K562 (cell line): ENCODE results near the gene ODAD3. TPM values are rescaled to one million over a fixed set of nuclear protein-coding genes. Genes with fewer than 3 reads are reported as not detected.
A peak's percentile ranks its signal among the peaks of the same experiment; 100 is the strongest.

ENCODE experiments used
- BCL6 ChIP-seq: fragments of 250-450 bp; sonication (Bioruptor Pico); IDR thresholded peaks from 2 replicates; pipeline ENCODE4 v1.4.0; 2020
- CHD1 ChIP-seq: fragments of 200-600 bp; sonication (generic); IDR thresholded peaks from one replicate; pipeline ENCODE4 v1.6.1; 2012; ENCODE audit warnings: mild to moderate bottlenecking, moderate library complexity, low read length, inconsistent platforms
- DIDO1 ChIP-seq: fragments of 450-650 bp; IDR thresholded peaks from 2 replicates; pipeline ENCODE4 v1.6.1; 2016; ENCODE audit warnings: low read depth, missing biosample characterization, missing genetic modification characterization
- DMBX1 ChIP-seq: fragments of 250-450 bp; sonication (Bioruptor Pico); IDR thresholded peaks from 2 replicates; pipeline ENCODE4 v1.8.0; 2022; ENCODE audit warnings: inconsistent platforms, mild to moderate bottlenecking, moderate library complexity, borderline replicate concordance
- HNRNPH1 ChIP-seq: fragments of 200-400 bp; formaldehyde crosslinking; optimal IDR thresholded peaks from 2 replicates; pipeline ENCODE3; 2017; ENCODE audit warnings: low read depth, mild to moderate bottlenecking, low read length, moderate library complexity
- KLF10 ChIP-seq: fragments of 250-450 bp; sonication (Bioruptor Pico); IDR thresholded peaks from 2 replicates; pipeline ENCODE4 v1.6.1; 2021; ENCODE audit warnings: matching md5 sums
- NFE2 ChIP-seq: IDR thresholded peaks from 2 replicates; pipeline ENCODE4 v1.6.1; 2014; ENCODE audit warnings: antibody characterized with exemption, low read depth
- PURB ChIP-seq: sonication (generic); formaldehyde crosslinking; IDR thresholded peaks from 2 replicates; pipeline ENCODE4 v1.9.0; 2021; ENCODE audit warnings: low read depth, mild to moderate bottlenecking, missing genetic modification reagents
- RNF2 ChIP-seq: sonication (generic); IDR thresholded peaks from 2 replicates; pipeline ENCODE4 v1.6.1; 2016
- SAFB2 ChIP-seq: fragments of 200-400 bp; formaldehyde crosslinking; IDR thresholded peaks from 2 replicates; pipeline ENCODE4 v1.6.1; 2018; ENCODE audit warnings: borderline replicate concordance, low read length, low read depth, moderate library complexity; ENCODE audit not compliant: severe bottlenecking
- SMAD3 ChIP-seq: fragments of 450-650 bp; formaldehyde crosslinking; conservative IDR thresholded peaks from 2 replicates; pipeline ENCODE4 v1.4.0; 2020; ENCODE audit warnings: mild to moderate bottlenecking
- THRA ChIP-seq: fragments of 450-650 bp; IDR thresholded peaks from 2 replicates; pipeline ENCODE4 v1.6.1; 2017; ENCODE audit warnings: mild to moderate bottlenecking, moderate library complexity
- XRCC4 ChIP-seq: IDR thresholded peaks from one replicate; pipeline ENCODE4 v1.6.1; 2011; ENCODE audit not compliant: insufficient read depth, insufficient read length; ENCODE audit errors: extremely low read depth
- ZBTB9 ChIP-seq: fragments of 450-650 bp; formaldehyde crosslinking; IDR thresholded peaks from 2 replicates; pipeline ENCODE4 v1.4.0; 2020; ENCODE audit warnings: mild to moderate bottlenecking, moderate library complexity
- ZFP30 ChIP-seq: fragments of 250-450 bp; sonication (Bioruptor Pico); IDR thresholded peaks from 2 replicates; pipeline ENCODE4 v1.8.0; 2022; ENCODE audit warnings: moderate library complexity, mild to moderate bottlenecking, inconsistent platforms, borderline replicate concordance
- ZNF644 ChIP-seq: fragments of 200-800 bp; sonication (Bioruptor generic); IDR thresholded peaks from 2 replicates; pipeline ENCODE4 v1.6.1; 2016; ENCODE audit warnings: low read depth, missing genetic modification characterization, missing compliant biosample characterization
- polyA plus RNA-seq, 8 experiments: library from polyadenylated mRNA; depleted of rRNA in 4 of 8; stranded (reverse) in 5 of 8; unstranded in 3 of 8; fragments of >200 nt; fragmentation: Nextera tagmentation in 2 of 8; fragmentation: Illumina TruSeq in 1 of 8; extraction: Ambion mirVana in 2 of 8; extraction: Trizol in 1 of 8; gene quantifications; 2 replicates each; pipeline versions ENCODE4 v1.2.1 to v1.2.3, GENCODE V29; 2011 to 2014; ENCODE audit warnings: inconsistent platforms in 1 of 8, missing spikeins in 1 of 8
- total RNA-seq, 7 experiments: library from RNA; depleted of rRNA in 6 of 7; stranded (reverse); fragments of >200 nt in 6 of 7; fragmentation: Illumina TruSeq in 2 of 7; extraction: Trizol in 2 of 7; gene quantifications; 2 replicates each; pipeline versions ENCODE4 v1.2.1 to v1.2.3, GENCODE V29; 2011 to 2021; ENCODE audit warnings: low replicate concordance in 1 of 7
- TF ChIP-seq, protein P1 (sequence below), 3 experiments: fragments of 200-800 bp in 1 of 3; sonication (Bioruptor generic) in 1 of 3; sonication (generic) in 1 of 3; formaldehyde crosslinking in 1 of 3; IDR thresholded peaks; 2 replicates each; pipeline versions ENCODE4 v1.6.1 to v1.8.0; 2016 to 2022; ENCODE audit warnings: mild to moderate bottlenecking in 2 of 3, missing compliant biosample characterization in 2 of 3, missing genetic modification characterization in 2 of 3, missing genetic modification reagents in 1 of 3
- TF ChIP-seq, protein P2 (sequence below): IDR thresholded peaks from 2 replicates; pipeline ENCODE4 v1.6.1; 2016; ENCODE audit warnings: missing genetic modification characterization, missing compliant biosample characterization
- TF ChIP-seq, protein P3 (sequence below), 2 experiments: fragments of 250-450 bp in 1 of 2; fragments of 450-650 bp in 1 of 2; sonication (Bioruptor Pico) in 1 of 2; IDR thresholded peaks; 2 replicates each; pipeline versions ENCODE4 v1.6.1 to v1.8.0; 2016 to 2021; ENCODE audit warnings: mild to moderate bottlenecking in 2 of 2, moderate library complexity in 2 of 2, missing compliant biosample characterization in 1 of 2, missing genetic modification characterization in 1 of 2

Gene ODAD3
- total and polyA plus RNA-seq, 9 of the 15 experiments (the other 6 are each of a cell fraction or from before 2014, with no cell fraction given), result 0.07 to 0.72 (median 0.14) TPM; not detected in 2

GRCh38 chr19:11435057-11435832, at the start of gene ODAD3, which contains the start of gene PRKCSH (continued):
- TF ChIP-seq THRA, result no peak
- TF ChIP-seq SMAD3 (CRISPR knock-in tag), result peak; percentile 77; the same call in 1 of the 2 replicates
- peak; percentile 73 for TF ChIP-seq DIDO1
- peak; percentile 41; the same call in 1 of the 2 replicates for TF ChIP-seq RNF2
- no peak for TF ChIP-seq CHD1
- TF ChIP-seq, protein P1, sequence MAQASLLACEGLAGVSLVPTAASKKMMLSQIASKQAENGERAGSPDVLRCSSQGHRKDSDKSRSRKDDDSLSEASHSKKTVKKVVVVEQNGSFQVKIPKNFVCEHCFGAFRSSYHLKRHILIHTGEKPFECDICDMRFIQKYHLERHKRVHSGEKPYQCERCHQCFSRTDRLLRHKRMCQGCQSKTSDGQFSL (CRISPR knock-in tag; IDR thresholded peaks at IDR 0.05), result no peak; the same call in 1 of the 2 replicates
- TF ChIP-seq, protein P1 (tag; IDR thresholded peaks at IDR 0.05), result peak in 1 of 2 experiments; percentile 62; a peak in 1 of 4 replicates
- TF ChIP-seq XRCC4, result no peak
- no peak for TF ChIP-seq BCL6 (CRISPR knock-in tag)
- no peak for TF ChIP-seq HNRNPH1
- TF ChIP-seq DMBX1 (CRISPR knock-in tag), result peak; percentile 85; the same call in 1 of the 2 replicates
- no peak for TF ChIP-seq KLF10 (CRISPR knock-in tag)
- TF ChIP-seq ZFP30 (CRISPR knock-in tag), result no peak
- no peak for TF ChIP-seq PURB
- peak; percentile 97 for TF ChIP-seq ZNF644 (tag)
- TF ChIP-seq NFE2, result peak; percentile 36; the same call in 1 of the 2 replicates
- no peak for TF ChIP-seq SAFB2
- TF ChIP-seq, protein P2, sequence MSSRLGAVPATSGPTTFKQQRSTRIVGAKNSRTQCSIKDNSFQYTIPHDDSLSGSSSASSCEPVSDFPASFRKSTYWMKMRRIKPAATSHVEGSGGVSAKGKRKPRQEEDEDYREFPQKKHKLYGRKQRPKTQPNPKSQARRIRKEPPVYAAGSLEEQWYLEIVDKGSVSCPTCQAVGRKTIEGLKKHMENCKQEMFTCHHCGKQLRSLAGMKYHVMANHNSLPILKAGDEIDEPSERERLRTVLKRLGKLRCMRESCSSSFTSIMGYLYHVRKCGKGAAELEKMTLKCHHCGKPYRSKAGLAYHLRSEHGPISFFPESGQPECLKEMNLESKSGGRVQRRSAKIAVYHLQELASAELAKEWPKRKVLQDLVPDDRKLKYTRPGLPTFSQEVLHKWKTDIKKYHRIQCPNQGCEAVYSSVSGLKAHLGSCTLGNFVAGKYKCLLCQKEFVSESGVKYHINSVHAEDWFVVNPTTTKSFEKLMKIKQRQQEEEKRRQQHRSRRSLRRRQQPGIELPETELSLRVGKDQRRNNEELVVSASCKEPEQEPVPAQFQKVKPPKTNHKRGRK (tag), result no peak
- TF ChIP-seq, protein P3, sequence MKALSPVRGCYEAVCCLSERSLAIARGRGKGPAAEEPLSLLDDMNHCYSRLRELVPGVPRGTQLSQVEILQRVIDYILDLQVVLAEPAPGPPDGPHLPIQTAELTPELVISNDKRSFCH (CRISPR knock-in tag; IDR thresholded peaks at IDR 0.05), result no peak
- TF ChIP-seq, protein P3 (tag; IDR thresholded peaks at IDR 0.05), result peak; percentile 85
- no peak for TF ChIP-seq ZBTB9 (CRISPR knock-in tag)
